Measurements from ENCODE around the gene CCDC85A.

- TF ChIP-seq CTCF (IDR thresholded peaks at IDR 0.05; ENCODE audit: low read length) (no peak), EZH2phosphoT487 (IDR thresholded peaks at IDR 0.05; ENCODE audit: low read length) (no peak), EZH2 (optimal IDR thresholded peaks at IDR 0.05; ENCODE audit: low read depth, low read length) (no peak)
Observed at GRCh38 chr2:56295666-56296065, 111.9 kb downstream of the CCDC85A start.

All from MM.1S (cell line).